GM12891 (cell line): Measurements from ENCODE around the gene SPRYD7.

Source experiments
- PAX5 ChIP-seq: IDR thresholded peaks from 2 replicates; pipeline ENCODE4 v1.6.1; 2011; ENCODE audit warnings: low read length, moderate library complexity, mild to moderate bottlenecking; ENCODE audit not compliant: insufficient read depth, severe bottlenecking
- POLR2A ChIP-seq: IDR thresholded peaks from 2 replicates; pipeline ENCODE4 v1.6.1; 2011; ENCODE audit warnings: low read depth, low read length, control low read depth
- POLR2AphosphoS5 ChIP-seq: IDR thresholded peaks from 2 replicates; pipeline ENCODE4 v1.6.1; 2011; ENCODE audit warnings: low read depth, low read length, control low read depth
- POU2F2 ChIP-seq: IDR thresholded peaks from 2 replicates; pipeline ENCODE4 v1.6.1; 2011; ENCODE audit warnings: low read depth, mild to moderate bottlenecking, control low read depth, low read length, moderate library complexity
- SPI1 ChIP-seq: IDR thresholded peaks from 2 replicates; pipeline ENCODE4 v1.6.1; 2011; ENCODE audit warnings: low read depth, low read length, control low read depth
- TAF1 ChIP-seq: IDR thresholded peaks from 2 replicates; pipeline ENCODE4 v1.6.1; 2011; ENCODE audit warnings: low read depth, low read length, control low read depth

- TF ChIP-seq POLR2A (no peak), POLR2AphosphoS5 (no peak), TAF1 (no peak), POU2F2 (no peak), SPI1 (no peak), PAX5 (no peak)
These were observed 17.4 kb upstream of the SPRYD7 start for GRCh38 chr13:49953560-49953959.
